HCT116 (cell line): ENCODE data around the gene MYRFL. TPM values are rescaled to one million over a fixed set of nuclear protein-coding genes. Genes with fewer than 3 reads are reported as not detected.

Source experiments
- ATAC-seq: fragments of 200-7000 bp; cut with Tn5 transposase; 2 replicates; pipeline ENCODE4 v1.9.1; 2020; ENCODE audit warnings: mild to moderate bottlenecking, moderate library complexity
- BruUV-seq: library from RNA; stranded (reverse); fragments of 400-500 nt; replicated peaks from 2 replicates; lab custom pipeline; 2021; lab: Mats Ljungman, UMichigan
- CTCF ChIA-PET: fragments of 300-600 bp; sonication (Branson Sonifier 250); formaldehyde crosslinking; loops from one replicate; lab custom pipeline; 2021; ENCODE audit warnings: antibody characterized with exemption; lab: Charles Lee
- POLR2A ChIA-PET: fragments of 300-600, 350-600 bp; sonication (Branson Sonifier 250); formaldehyde crosslinking; loops from one replicate; lab custom pipeline; 2021; ENCODE audit warnings: antibody characterized with exemption; lab: Charles Lee
- RAD21 ChIA-PET, 2 experiments: fragments of 300-600 bp; sonication (Branson Sonifier 250); formaldehyde crosslinking; loops; one replicate each; lab custom pipeline; 2023; ENCODE audit warnings: low total read pairs in 2 of 2; ENCODE audit not compliant: uncharacterized antibody in 2 of 2, unreplicated experiment in 2 of 2, low non-redundant PET in 1 of 2; lab: Charles Lee
- DNase-seq: peaks from one replicate; pipeline ENCODE4 v3.0.0-alpha.2; 2010; ENCODE audit warnings: low read depth, low spot score
- H2AFZ ChIP-seq: fragments of 200-600 bp; shearing (Covaris generic), sonication (generic); 2 replicates; pipeline ENCODE4 v1.6.1; 2017; ENCODE audit warnings: low read depth, mixed run types, mixed read lengths, antibody characterized with exemption, low read length; ENCODE audit not compliant: poor library complexity, severe bottlenecking
- H3K27ac ChIP-seq: 2 replicates; pipeline ENCODE4 v1.5.1; 2012; ENCODE audit warnings: low read depth, low read length
- H3K27me3 ChIP-seq: fragments of 200-600 bp; sonication (generic); 2 replicates; pipeline ENCODE4 v1.6.1; 2016; ENCODE audit warnings: mixed run types, low read length, mixed read lengths; ENCODE audit not compliant: insufficient read depth
- H3K36me3 ChIP-seq, 2 experiments: fragments of 200-500 bp in 1 of 2; fragments of 200-600 bp in 1 of 2; sonication (Bioruptor generic) in 1 of 2; sonication (generic) in 1 of 2; 2 replicates each; pipeline versions ENCODE4 v1.5.1 to v1.6.1; 2014 to 2016; ENCODE audit warnings: low read length in 2 of 2, inconsistent platforms in 1 of 2, mixed read lengths in 1 of 2, mixed run types in 1 of 2; ENCODE audit not compliant: insufficient read depth in 2 of 2, control insufficient read depth in 1 of 2
- H3K4me1 ChIP-seq, 2 experiments: fragments of 200-600 bp in 1 of 2; sonication (generic) in 1 of 2; 2 replicates each; pipeline versions ENCODE4 v1.5.1 to v1.6.1; 2012 to 2017; ENCODE audit warnings: low read length in 2 of 2, inconsistent platforms in 1 of 2, mild to moderate bottlenecking in 1 of 2, mixed read lengths in 1 of 2, mixed run types in 1 of 2, moderate library complexity in 1 of 2; ENCODE audit not compliant: insufficient read depth in 2 of 2, control insufficient read depth in 1 of 2
- H3K4me2 ChIP-seq: fragments of 200-600 bp; sonication (generic); 2 replicates; pipeline ENCODE4 v1.6.1; 2017; ENCODE audit warnings: mixed run types, low read length, mixed read lengths
- H3K4me3 ChIP-seq, 2 experiments: fragments of 200-600 bp in 1 of 2; sonication (generic) in 1 of 2; replicated peaks in 1 of 2; 2 replicates each; pipeline ENCODE4 v1.5.1; 2011 to 2016; ENCODE audit warnings: low read length in 2 of 2, control low read depth in 1 of 2, low read depth in 1 of 2, mild to moderate bottlenecking in 1 of 2, mixed read lengths in 1 of 2, mixed run types in 1 of 2
- H3K79me2 ChIP-seq: fragments of 200-600 bp; sonication (generic); 2 replicates; pipeline ENCODE4 v1.6.1; 2017; ENCODE audit warnings: mild to moderate bottlenecking, mixed run types, low read length, moderate library complexity, mixed read lengths; ENCODE audit not compliant: insufficient read depth
- H3K9ac ChIP-seq: fragments of 200-600 bp; sonication (generic); 2 replicates; pipeline ENCODE4 v1.6.1; 2016; ENCODE audit warnings: low read length, mixed read lengths
- H3K9me2 ChIP-seq: fragments of 200-600 bp; sonication (generic), shearing (Covaris generic); 2 replicates; pipeline ENCODE4 v1.6.1; 2017; ENCODE audit warnings: mixed run types, mild to moderate bottlenecking, moderate library complexity; ENCODE audit not compliant: insufficient read depth
- H3K9me3 ChIP-seq, 2 experiments: fragments of 200-500 bp in 1 of 2; fragments of 200-600 bp in 1 of 2; sonication (Bioruptor generic) in 1 of 2; sonication (generic) in 1 of 2; 2 replicates each; pipeline ENCODE4 v1.6.1; 2014 to 2017; ENCODE audit warnings: low read length in 2 of 2, mixed read lengths in 2 of 2, inconsistent platforms in 1 of 2, low read depth in 1 of 2, mild to moderate bottlenecking in 1 of 2, mixed run types in 1 of 2, moderate library complexity in 1 of 2; ENCODE audit not compliant: control insufficient read depth in 1 of 2, insufficient read depth in 1 of 2
- H4K20me1 ChIP-seq: fragments of 200-600 bp; sonication (generic), shearing (Covaris generic); 2 replicates; pipeline ENCODE4 v1.6.1; 2017; ENCODE audit warnings: mixed run types, mild to moderate bottlenecking, moderate library complexity; ENCODE audit not compliant: insufficient read depth
- CEBPB ChIP-seq: IDR thresholded peaks from 2 replicates; pipeline ENCODE4 v1.6.1; 2012; ENCODE audit warnings: low read depth
- EZH2phosphoT487 ChIP-seq: fragments of 200-600 bp; IDR thresholded peaks from 2 replicates; pipeline ENCODE4 v1.6.1; 2018; ENCODE audit warnings: antibody characterized with exemption, borderline replicate concordance
- POLR2A ChIP-seq: IDR thresholded peaks from 2 replicates; pipeline ENCODE4 v1.7.0; 2011; ENCODE audit warnings: borderline replicate concordance; ENCODE audit not compliant: insufficient read depth, insufficient read length; ENCODE audit errors: extremely low read depth
- POLR2AphosphoS5 ChIP-seq: IDR thresholded peaks from 2 replicates; pipeline ENCODE4 v1.6.1; 2011; ENCODE audit warnings: mild to moderate bottlenecking, low read depth, low read length, moderate library complexity
- SRF ChIP-seq: IDR thresholded peaks from 2 replicates; pipeline ENCODE4 v1.6.1; 2012; ENCODE audit warnings: low read depth
- TCF7L2 ChIP-seq: IDR thresholded peaks from 2 replicates; pipeline ENCODE4 v1.7.0; 2011; ENCODE audit warnings: borderline replicate concordance, inconsistent platforms; ENCODE audit not compliant: insufficient read depth, insufficient read length; ENCODE audit errors: extremely low read depth
- intact Hi-C: fragments of 100-400 bp; cut with micrococcal nuclease; formaldehyde crosslinking; loops from 2 replicates; pipeline ENCODE4 v1.10.0; 2022
- total RNA-seq: library from RNA; stranded (reverse); gene quantifications from one replicate; pipeline ENCODE4 v1.2.1, GENCODE V29; 2021; ENCODE audit not compliant: unreplicated experiment
- TF ChIP-seq, protein P1 (sequence below): IDR thresholded peaks from 2 replicates; pipeline ENCODE4 v1.6.1; 2012
- TF ChIP-seq, protein P2 (sequence below): IDR thresholded peaks from 2 replicates; pipeline ENCODE4 v1.6.1; 2012; ENCODE audit warnings: low read depth

Gene MYRFL
- total RNA-seq, 1 experiment from 2014 or later: 0.30 TPM

DNA sequence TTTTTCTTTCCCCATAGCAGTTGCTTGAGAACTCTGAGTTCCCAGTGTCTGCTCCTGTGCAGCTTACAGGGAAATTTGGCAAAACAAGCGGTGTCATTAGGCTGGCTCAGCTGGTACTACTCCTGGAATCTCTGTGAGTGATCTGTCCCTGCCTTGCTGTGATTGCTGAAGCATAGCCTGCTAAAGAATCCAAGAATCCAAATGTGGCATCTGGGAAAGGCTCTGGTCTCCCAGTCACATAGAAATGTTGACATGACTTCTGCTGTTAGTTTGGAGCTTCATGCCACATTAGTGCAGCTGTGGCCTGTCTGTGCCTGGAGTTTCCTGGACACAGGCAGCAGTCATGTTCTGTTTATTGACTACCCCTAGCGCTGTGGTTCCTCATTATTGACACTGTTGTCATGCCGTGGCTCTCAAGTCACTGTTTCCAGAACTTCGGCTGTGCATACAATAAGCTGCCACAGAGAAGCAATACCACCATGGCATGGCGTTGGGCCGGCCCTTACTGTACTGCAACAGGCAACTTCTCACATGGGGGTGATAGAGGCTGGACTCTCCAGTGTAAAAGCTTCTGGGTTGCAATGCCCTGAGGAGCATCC is 166.8 kb downstream of the MYRFL start:
- Histone ChIP-seq H3K4me2 (no peak overlapping the region), H3K27me3 (no peaks in the 10 kb centered on the region), H3K4me3 (no peak overlapping the region), H3K79me2 (no peaks in the 10 kb centered on the region), H3K27ac (no peak overlapping the region), H3K4me1 (peaks cover 12 to 25% of the 10 kb centered on the region in 2 experiments), H3K36me3 (no peaks in the 10 kb centered on the region), H3K9ac (no peak overlapping the region), H3K9me2 (no peaks in the 10 kb centered on the region), H4K20me1 (no peaks in the 10 kb centered on the region), H3K9me3 (no peaks in the 10 kb centered on the region)
- ChIA-PET POLR2A (no interaction called here), CTCF (no interaction called here), RAD21 (interaction anchor here in 1 of 2 experiments (0.7 kb wide), 1 partner anchor 165 kb away, joined by 3 read pairs; no protein-coding TSS in a partner anchor)
- no TSS peak for BruUV-seq
- ATAC-seq: no peak
- intact Hi-C loops: no loop called here
- DNase-seq: no peak
- TF ChIP-seq POLR2AphosphoS5 (no peak), TCF7L2 (no peak), EZH2phosphoT487 (no peak), POLR2A (no peak), SRF (no peak), CEBPB (no peak)
- TF ChIP-seq, protein P1, sequence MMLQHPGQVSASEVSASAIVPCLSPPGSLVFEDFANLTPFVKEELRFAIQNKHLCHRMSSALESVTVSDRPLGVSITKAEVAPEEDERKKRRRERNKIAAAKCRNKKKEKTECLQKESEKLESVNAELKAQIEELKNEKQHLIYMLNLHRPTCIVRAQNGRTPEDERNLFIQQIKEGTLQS: no peak
- TF ChIP-seq, protein P2, sequence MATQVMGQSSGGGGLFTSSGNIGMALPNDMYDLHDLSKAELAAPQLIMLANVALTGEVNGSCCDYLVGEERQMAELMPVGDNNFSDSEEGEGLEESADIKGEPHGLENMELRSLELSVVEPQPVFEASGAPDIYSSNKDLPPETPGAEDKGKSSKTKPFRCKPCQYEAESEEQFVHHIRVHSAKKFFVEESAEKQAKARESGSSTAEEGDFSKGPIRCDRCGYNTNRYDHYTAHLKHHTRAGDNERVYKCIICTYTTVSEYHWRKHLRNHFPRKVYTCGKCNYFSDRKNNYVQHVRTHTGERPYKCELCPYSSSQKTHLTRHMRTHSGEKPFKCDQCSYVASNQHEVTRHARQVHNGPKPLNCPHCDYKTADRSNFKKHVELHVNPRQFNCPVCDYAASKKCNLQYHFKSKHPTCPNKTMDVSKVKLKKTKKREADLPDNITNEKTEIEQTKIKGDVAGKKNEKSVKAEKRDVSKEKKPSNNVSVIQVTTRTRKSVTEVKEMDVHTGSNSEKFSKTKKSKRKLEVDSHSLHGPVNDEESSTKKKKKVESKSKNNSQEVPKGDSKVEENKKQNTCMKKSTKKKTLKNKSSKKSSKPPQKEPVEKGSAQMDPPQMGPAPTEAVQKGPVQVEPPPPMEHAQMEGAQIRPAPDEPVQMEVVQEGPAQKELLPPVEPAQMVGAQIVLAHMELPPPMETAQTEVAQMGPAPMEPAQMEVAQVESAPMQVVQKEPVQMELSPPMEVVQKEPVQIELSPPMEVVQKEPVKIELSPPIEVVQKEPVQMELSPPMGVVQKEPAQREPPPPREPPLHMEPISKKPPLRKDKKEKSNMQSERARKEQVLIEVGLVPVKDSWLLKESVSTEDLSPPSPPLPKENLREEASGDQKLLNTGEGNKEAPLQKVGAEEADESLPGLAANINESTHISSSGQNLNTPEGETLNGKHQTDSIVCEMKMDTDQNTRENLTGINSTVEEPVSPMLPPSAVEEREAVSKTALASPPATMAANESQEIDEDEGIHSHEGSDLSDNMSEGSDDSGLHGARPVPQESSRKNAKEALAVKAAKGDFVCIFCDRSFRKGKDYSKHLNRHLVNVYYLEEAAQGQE: no peak
- TF ChIP-seq, all 23 proteins: peak for 0
- H2AFZ ChIP-seq: no peak overlapping the region
